Globus pallidus (tissue), 1 donor: ENCODE data around the gene FSCN2.

Experiments
- DNase-seq: peaks from one replicate; pipeline ENCODE4 v3.0.0-alpha.2; 2015; ENCODE audit warnings: low spot score

Gene FSCN2

GRCh38 chr17:81527591-81528383 is at the start of gene FSCN2:
TSS of gene FSCN2 (plus strand) at chr17:81528377. CDS start at chr17:81528532, 155 bp downstream.
- no peak for DNase-seq

GRCh38 chr17:81479175-81480071 is 48.8 kb upstream of the FSCN2 start:
- DNase-seq = no peak

GRCh38 chr17:81480140-81481072 is 47.8 kb upstream of the FSCN2 start:
- no peak for DNase-seq

- DNase-seq = peak; percentile 85
Observed at GRCh38 chr17:81481073-81481799, 46.9 kb upstream of the FSCN2 start.

- DNase-seq = no peak
Observed at GRCh38 chr17:81481815-81482505, 46.2 kb upstream of the FSCN2 start.

- DNase-seq = no peak
Observed at GRCh38 chr17:81482673-81483072, 45.5 kb upstream of the FSCN2 start.

GRCh38 chr17:81483085-81483861 is 44.9 kb upstream of the FSCN2 start:
- DNase-seq = no peak

GRCh38 chr17:81483862-81484194 is 44.3 kb upstream of the FSCN2 start:
- DNase-seq = no peak

- DNase-seq = peak; percentile 79
Observed at GRCh38 chr17:81484195-81484979, 43.8 kb upstream of the FSCN2 start.

GRCh38 chr17:81486199-81486810 is 41.9 kb upstream of the FSCN2 start:
- no peak for DNase-seq

- no peak for DNase-seq
Observed at GRCh38 chr17:81487089-81487486, 41.1 kb upstream of the FSCN2 start.

GRCh38 chr17:81487487-81488275 is 40.5 kb upstream of the FSCN2 start:
- peak; percentile 70 for DNase-seq

- no peak for DNase-seq
Observed at GRCh38 chr17:81488276-81488860, 39.8 kb upstream of the FSCN2 start.

- DNase-seq = no peak
Observed at GRCh38 chr17:81489012-81489997, 38.9 kb upstream of the FSCN2 start.

GRCh38 chr17:81489998-81490992 is 37.9 kb upstream of the FSCN2 start:
- DNase-seq = no peak
